Fibroblast of villous mesenchyme (primary cell): ENCODE data around the gene KLF3. TPM values are rescaled to one million over a fixed set of nuclear protein-coding genes. Genes with fewer than 3 reads are reported as not detected.

Experiments
- DNase-seq: peaks from one replicate; pipeline ENCODE4 v3.0.0-alpha.2; 2010; ENCODE audit warnings: low read depth
- H3K4me3 ChIP-seq: 2 replicates; pipeline ENCODE4 v1.5.1; 2011; ENCODE audit warnings: low read depth, mild to moderate bottlenecking, low read length
- CTCF ChIP-seq: IDR thresholded peaks from 2 replicates; pipeline ENCODE4 v1.5.1; 2012; ENCODE audit warnings: low read depth, mild to moderate bottlenecking, low read length; ENCODE audit not compliant: insufficient read depth
- total RNA-seq: library from RNA; depleted of rRNA; stranded (reverse); fragments of >200 nt; gene quantifications from 2 replicates; pipeline ENCODE4 v1.2.3, GENCODE V29; 2012

The KLF3 gene
- total RNA-seq, 1 donor, result 24.2 TPM

GRCh38 chr4:38743866-38744265 lies 79.9 kb downstream of the KLF3 start:
- DNase-seq, result peak; percentile 23
- H3K4me3 ChIP-seq, result no peak overlapping the region
- no peak for TF ChIP-seq CTCF

GRCh38 chr4:38745881-38746280 lies 81.9 kb downstream of the KLF3 start:
- no peak for TF ChIP-seq CTCF
- H3K4me3 ChIP-seq, result no peak overlapping the region
- no peak for DNase-seq

DNA sequence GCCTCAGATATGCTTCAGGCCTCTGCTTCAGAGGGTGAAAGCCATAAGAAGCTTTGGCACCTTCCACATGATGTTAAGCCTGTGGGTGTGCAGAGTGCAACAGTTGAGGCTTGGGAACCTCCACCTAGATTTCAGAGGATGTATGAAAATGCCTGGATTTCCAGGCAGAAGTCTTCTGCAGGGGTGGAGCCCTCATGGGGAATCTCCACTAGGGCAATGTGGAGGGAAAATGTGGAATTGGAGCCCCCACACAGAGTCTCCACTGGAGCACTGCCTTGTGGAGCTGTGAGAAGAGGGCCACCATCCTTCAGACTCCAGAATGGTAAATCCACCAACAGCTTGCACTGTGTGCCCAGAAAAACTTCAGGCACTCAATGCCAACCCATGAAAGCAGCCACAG lies 83.6 kb downstream of the KLF3 start:
- TF ChIP-seq CTCF, result no peak
- no peak overlapping the region for H3K4me3 ChIP-seq
- DNase-seq, result no peak

DNA sequence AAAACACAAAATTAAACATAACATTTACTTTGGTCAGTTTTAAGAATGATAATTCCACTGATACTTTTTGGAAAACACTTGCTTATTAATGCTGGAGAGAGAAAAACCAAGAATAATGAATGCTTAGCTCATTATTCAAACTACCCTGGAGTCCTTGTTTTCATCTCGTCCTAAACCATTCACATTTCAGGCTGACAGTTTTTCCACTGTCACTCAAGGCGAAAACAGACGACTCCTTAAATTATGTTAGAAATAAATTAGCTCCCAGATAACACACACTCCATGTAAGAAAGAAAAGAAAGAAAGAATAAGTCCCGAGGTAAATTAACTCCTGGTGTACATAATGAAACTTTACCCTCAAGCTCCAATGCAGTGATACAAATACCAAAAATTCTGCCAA lies 85.3 kb downstream of the KLF3 start:
- H3K4me3 ChIP-seq, result no peak overlapping the region
- no peak for DNase-seq
- TF ChIP-seq CTCF, result no peak

Other genes starting within 250 kb of the KLF3 start
- gene TLR10, start 118.8 kb downstream of the KLF3 start, total RNA-seq, result not detected in 2 replicates
- gene TLR1, start 140.6 kb downstream of the KLF3 start, total RNA-seq, result 0.32 and 0.86 TPM in 2 replicates
- 2.3 and 3.0 TPM in 2 replicates for gene TLR6, start 192.6 kb downstream of the KLF3 start, total RNA-seq
- 426 and 471 TPM in 2 replicates for gene FAM114A1, start 203.6 kb downstream of the KLF3 start, total RNA-seq